PFSK-1 (cell line): ENCODE results near the gene FGD4.

Source experiments
- FOXP2 ChIP-seq: optimal IDR thresholded peaks from 2 replicates; pipeline ENCODE3; 2011; ENCODE audit warnings: borderline replicate concordance, control low read depth, inconsistent platforms; ENCODE audit not compliant: insufficient read depth; ENCODE audit errors: extremely low read length, extremely low read depth
- POLR2AphosphoS5 ChIP-seq: IDR thresholded peaks from 2 replicates; pipeline ENCODE4 v1.6.1; 2012; ENCODE audit warnings: low read depth, mild to moderate bottlenecking, control low read depth, low read length, moderate library complexity
- SIN3A ChIP-seq: IDR thresholded peaks from 2 replicates; pipeline ENCODE4 v1.6.1; 2012; ENCODE audit warnings: mild to moderate bottlenecking, low read length, moderate library complexity, borderline replicate concordance; ENCODE audit not compliant: insufficient read depth
- TAF1 ChIP-seq: IDR thresholded peaks from 2 replicates; pipeline ENCODE4 v1.6.1; 2012; ENCODE audit warnings: low read length, control low read depth, borderline replicate concordance; ENCODE audit not compliant: insufficient read depth
- TF ChIP-seq, protein P1 (sequence below), 2 experiments: IDR thresholded peaks; 2 replicates each; pipeline versions ENCODE4 v1.6.1 to v1.8.0; 2011 to 2012; ENCODE audit warnings: low read depth in 2 of 2, low read length in 2 of 2, control low read depth in 1 of 2, inconsistent platforms in 1 of 2, mild to moderate bottlenecking in 1 of 2, moderate library complexity in 1 of 2; ENCODE audit not compliant: insufficient read depth in 1 of 2

DNA sequence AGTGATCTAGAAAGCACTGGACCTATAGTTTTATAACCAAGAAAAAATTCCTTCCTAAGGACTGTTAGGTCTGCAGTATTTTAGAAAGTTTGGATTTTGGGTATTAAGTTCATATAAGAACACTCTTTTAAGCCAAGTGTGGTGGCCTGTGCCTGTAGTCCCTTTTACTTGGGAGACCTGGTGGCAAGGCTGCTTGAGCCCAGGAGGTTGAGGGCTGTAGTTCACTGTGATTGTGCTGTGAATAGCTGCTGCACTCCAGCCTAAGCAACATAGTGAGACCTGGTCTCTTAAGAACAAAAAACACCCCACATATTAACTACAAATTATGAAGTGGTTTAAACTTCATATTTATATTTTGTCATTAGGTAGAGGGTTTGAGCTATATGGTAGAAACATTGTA, 289.4 kb downstream of the FGD4 start:
- no peak for TF ChIP-seq SIN3A
- TF ChIP-seq POLR2AphosphoS5, result no peak
- no peak for TF ChIP-seq TAF1
- TF ChIP-seq, protein P1, sequence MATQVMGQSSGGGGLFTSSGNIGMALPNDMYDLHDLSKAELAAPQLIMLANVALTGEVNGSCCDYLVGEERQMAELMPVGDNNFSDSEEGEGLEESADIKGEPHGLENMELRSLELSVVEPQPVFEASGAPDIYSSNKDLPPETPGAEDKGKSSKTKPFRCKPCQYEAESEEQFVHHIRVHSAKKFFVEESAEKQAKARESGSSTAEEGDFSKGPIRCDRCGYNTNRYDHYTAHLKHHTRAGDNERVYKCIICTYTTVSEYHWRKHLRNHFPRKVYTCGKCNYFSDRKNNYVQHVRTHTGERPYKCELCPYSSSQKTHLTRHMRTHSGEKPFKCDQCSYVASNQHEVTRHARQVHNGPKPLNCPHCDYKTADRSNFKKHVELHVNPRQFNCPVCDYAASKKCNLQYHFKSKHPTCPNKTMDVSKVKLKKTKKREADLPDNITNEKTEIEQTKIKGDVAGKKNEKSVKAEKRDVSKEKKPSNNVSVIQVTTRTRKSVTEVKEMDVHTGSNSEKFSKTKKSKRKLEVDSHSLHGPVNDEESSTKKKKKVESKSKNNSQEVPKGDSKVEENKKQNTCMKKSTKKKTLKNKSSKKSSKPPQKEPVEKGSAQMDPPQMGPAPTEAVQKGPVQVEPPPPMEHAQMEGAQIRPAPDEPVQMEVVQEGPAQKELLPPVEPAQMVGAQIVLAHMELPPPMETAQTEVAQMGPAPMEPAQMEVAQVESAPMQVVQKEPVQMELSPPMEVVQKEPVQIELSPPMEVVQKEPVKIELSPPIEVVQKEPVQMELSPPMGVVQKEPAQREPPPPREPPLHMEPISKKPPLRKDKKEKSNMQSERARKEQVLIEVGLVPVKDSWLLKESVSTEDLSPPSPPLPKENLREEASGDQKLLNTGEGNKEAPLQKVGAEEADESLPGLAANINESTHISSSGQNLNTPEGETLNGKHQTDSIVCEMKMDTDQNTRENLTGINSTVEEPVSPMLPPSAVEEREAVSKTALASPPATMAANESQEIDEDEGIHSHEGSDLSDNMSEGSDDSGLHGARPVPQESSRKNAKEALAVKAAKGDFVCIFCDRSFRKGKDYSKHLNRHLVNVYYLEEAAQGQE (IDR thresholded peaks at IDR 0.05; ENCODE audit: insufficient read depth in 1 of 2, low read depth in 2 of 2, low read length in 2 of 2), result no peak
- no peak for TF ChIP-seq FOXP2
